ENCODE results near the gene CSTF1.

Gene CSTF1

GRCh38 chr20:56392132-56392880 lies at the start of gene CSTF1, which contains the start of gene AURKA:
Gene CSTF1 (plus strand): TSS chr20:56392645. CDS start chr20:56395553, 2,908 bp downstream.
Gene AURKA (minus strand): TSS chr20:56392215. CDS start chr20:56388197, 4,018 bp downstream.
- peak; percentile 97 to 100 (median 99) for DNase-seq
- intact Hi-C loops (cut with DNase I): loop anchor here (2.0 to 5.0 kb wide), 2 partner anchors 35 to 76 kb away; partner anchors contain the start of genes FAM210B and RTF2

- DNase-seq: no peak
- intact Hi-C loops (cut with DNase I): loop anchor here (1.0 kb wide), 1 partner anchor 94 kb away; the partner anchor contains the start of gene MC3R
Observed at GRCh38 chr20:56342783-56343182, 49.7 kb upstream of the CSTF1 start.

- DNase-seq: peak in 9 of 10 donors; percentile 55 to 93 (median 61)
- intact Hi-C loops (cut with DNase I): loop anchor here (1.0 kb wide), 1 partner anchor 96 kb away; the partner anchor contains the start of gene MC3R
Observed at GRCh38 chr20:56343861-56344381, 48.5 kb upstream of the CSTF1 start.

- intact Hi-C loops (cut with DNase I): no loop called here
- no peak for DNase-seq
Observed at GRCh38 chr20:56345911-56346310, 46.5 kb upstream of the CSTF1 start.

- intact Hi-C loops (cut with DNase I): no loop called here
Observed at GRCh38 chr20:56347628-56348304, 44.7 kb upstream of the CSTF1 start.

GRCh38 chr20:56348305-56348693 lies 44.1 kb upstream of the CSTF1 start:
- no peak for DNase-seq
- intact Hi-C loops (cut with DNase I): no loop called here

More at GRCh38 chr20:56347628-56348304, 44.7 kb upstream of the CSTF1 start:
- DNase-seq: no peak

- intact Hi-C loops (cut with DNase I): no loop called here
- no peak for DNase-seq
Observed at GRCh38 chr20:56348746-56349145, 43.7 kb upstream of the CSTF1 start.

- DNase-seq: no peak
- intact Hi-C loops (cut with DNase I): no loop called here
Observed at GRCh38 chr20:56350842-56351241, 41.6 kb upstream of the CSTF1 start.

- DNase-seq: no peak
- intact Hi-C loops (cut with DNase I): no loop called here
Observed at GRCh38 chr20:56352345-56353055, 39.9 kb upstream of the CSTF1 start.

GRCh38 chr20:56353356-56353755 lies 39.1 kb upstream of the CSTF1 start:
- no peak for DNase-seq
- intact Hi-C loops (cut with DNase I): no loop called here

- intact Hi-C loops (cut with DNase I): loop anchor here (5.0 kb wide), 1 partner anchor 34 kb away; the partner anchor contains the start of genes AURKA and CSTF1
- no peak for DNase-seq
Observed at GRCh38 chr20:56358070-56358469, 34.4 kb upstream of the CSTF1 start.

- intact Hi-C loops (cut with DNase I): loop anchor here (5.0 kb wide), 1 partner anchor 34 kb away; the partner anchor contains the start of genes AURKA and CSTF1
- DNase-seq: peak; percentile 71 to 99 (median 89)
Observed at GRCh38 chr20:56358600-56359211, 33.7 kb upstream of the CSTF1 start, which contains the start of gene FAM210B. Gene FAM210B (plus strand): TSS chr20:56358974. CDS start chr20:56359006, 32 bp downstream.

- peak in 9 of 10 donors; percentile 20 to 89 (median 48) for DNase-seq
- intact Hi-C loops (cut with DNase I): loop anchor here (5.0 kb wide), 1 partner anchor 33 kb away; the partner anchor contains the start of genes AURKA and CSTF1
Observed at GRCh38 chr20:56359212-56360132, 33.0 kb upstream of the CSTF1 start.

- intact Hi-C loops (cut with DNase I): no loop called here
- DNase-seq: no peak
Observed at GRCh38 chr20:56360133-56360907, 32.1 kb upstream of the CSTF1 start.

GRCh38 chr20:56360908-56361205 lies 31.6 kb upstream of the CSTF1 start:
- no peak for DNase-seq
- intact Hi-C loops (cut with DNase I): no loop called here

GRCh38 chr20:56361900-56362299 lies 30.5 kb upstream of the CSTF1 start:
- intact Hi-C loops (cut with DNase I): no loop called here
- no peak for DNase-seq

- DNase-seq: peak in 1 of 10 donors; percentile 80
- intact Hi-C loops (cut with DNase I): no loop called here
Observed at GRCh38 chr20:56362833-56363413, 29.5 kb upstream of the CSTF1 start.

- DNase-seq: no peak
- intact Hi-C loops (cut with DNase I): no loop called here
Observed at GRCh38 chr20:56363491-56363890, 29.0 kb upstream of the CSTF1 start.
